ENCODE measurements around the gene RPRML.
"Not testable (repeated sequence)": the region's sequence is repeated elsewhere in the genome, so short reads cannot be mapped to it uniquely, and the experiment has no call there.

RPRML gene

DNA sequence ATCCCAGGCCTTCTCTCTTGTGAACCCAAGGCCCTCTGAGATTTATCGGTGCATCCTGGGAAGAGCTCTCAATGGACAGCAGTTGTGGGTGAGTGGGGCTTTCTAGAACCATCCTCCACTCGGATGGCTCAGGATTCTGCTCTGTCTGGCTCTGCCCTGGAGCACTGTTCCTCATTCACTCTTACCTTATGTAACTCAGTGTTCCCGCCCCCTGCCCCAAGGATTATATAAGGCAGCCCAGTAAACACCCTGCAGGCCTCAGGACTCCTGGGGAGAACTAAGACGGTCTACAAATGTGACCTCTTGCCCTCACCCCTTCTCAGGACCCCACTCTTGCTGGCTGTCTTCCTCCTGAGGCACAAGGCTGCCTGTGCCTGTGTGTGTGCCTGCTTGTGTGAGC, 3.8 kb downstream of the RPRML start:
- no peak for DNase-seq

DNA sequence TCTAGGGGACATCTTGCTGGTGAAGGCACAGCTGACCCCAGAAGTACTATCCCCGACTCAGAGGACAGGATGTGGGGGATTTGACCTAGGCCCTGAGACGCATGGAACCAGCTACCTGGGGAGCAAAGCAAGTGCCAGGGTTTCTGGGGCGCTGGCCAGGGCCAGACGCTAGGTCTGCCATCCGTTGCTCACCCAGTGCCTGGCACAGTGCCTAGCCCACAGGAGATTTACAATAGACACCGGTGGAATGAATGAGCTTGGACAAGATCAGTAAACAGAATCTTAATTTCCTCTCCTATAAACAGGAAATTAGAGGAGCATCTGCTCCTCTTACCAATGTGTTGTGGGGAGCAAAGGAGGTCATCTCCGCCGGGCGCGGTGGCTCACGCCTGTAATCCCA, 5.0 kb downstream of the RPRML start:
- DNase-seq: no peak

DNA sequence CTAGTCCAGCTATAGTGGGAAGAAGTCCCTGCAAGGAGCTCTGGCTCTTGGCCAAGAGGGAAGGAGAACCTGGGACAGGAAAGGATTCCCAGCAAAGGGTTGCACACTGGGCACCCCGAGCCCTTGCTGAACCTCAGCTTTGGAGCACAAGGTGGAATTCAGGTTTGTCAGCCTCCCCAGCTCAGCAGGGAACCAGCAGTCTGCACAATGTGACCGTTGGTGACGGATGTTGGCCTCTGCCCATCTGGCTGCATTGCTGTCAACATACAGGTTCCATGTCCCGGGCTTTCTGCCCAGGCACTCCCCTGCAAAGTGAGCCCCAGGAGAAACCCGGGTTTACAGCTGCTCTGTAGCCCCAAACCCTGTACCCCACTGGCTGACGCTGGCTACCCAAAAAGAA, 6.7 kb downstream of the RPRML start:
- no peak for DNase-seq

DNA sequence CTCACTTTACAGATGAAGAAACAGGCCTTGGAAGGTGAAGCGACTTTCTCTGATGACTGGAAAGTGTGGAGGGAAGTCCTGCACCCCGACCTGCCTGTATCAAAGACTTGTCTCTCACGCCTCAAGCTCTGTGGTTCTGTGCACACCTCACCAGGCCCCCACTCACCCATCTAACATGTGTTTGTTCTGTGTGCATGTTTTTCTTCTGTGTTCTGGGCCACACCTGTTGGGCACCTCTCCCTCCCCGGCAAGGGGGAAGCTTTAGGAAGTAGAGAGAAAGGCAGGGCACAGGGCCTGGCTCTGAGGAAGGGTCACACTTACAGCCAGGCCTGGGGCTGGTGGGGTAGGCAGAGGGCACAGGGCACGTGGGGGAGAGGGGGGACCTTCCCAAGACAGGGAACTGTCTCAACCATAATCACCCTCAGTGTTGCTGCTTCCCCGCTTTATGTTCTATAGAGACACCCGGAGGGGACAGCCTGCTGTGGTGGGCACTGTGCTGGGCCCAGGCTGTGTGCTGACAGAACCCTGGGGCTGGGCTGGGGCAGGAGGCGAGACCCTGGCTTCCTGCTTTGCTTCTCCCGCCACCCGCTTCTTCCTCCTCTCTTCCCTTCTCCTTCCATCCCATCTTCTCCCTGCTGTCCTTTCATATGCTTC, 7.3 kb downstream of the RPRML start:
- no peak for DNase-seq

DNA sequence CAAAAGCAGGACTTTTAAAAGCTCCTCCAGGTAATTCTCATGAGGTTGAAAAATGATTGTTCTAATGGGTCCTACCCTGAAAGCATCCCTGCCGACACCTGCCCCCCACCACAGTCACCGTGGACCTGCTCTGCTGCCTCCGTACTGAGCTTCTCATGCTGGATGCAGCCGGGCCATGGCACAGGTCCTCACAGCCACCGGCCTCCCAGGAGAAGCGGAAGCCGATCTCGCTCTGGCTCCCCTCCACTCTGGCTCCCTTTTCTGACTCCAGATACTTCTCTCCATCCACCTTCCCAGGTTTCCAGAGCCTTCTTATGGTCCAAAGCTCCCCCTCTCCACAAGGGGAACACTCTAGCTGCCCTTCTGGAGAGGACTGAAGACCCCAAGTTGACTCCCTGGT, 10.2 kb downstream of the RPRML start:
- DNase-seq: no peak

DNA sequence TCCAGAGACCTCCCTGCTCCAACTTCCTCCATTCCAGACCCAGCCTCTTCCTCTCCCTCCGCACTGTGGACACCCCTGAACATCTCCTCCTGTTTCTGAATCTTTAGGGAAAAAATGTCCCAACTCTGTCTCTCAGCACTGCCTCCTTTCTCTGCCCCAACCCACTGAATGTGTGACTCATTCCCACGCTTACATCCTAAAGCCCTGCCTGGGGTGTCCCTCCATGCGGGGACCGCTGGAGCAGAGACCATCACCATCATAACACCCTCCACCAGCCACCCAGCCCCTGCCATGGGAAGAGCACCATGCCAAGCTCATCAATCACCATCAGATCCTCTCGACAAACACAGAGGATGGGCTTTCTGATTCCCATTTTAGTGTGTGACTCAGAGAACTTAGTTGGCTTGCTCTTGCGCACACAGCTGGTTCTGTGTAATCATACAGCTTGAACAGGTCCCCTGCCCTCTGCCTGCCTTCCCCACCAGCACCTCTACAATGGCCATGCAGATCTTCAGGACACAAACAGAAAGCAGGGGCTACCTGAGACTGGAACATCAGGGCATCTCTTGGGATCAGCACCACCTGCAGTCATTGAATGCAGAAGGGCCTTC, 10.7 kb downstream of the RPRML start:
- DNase-seq: no peak

DNA sequence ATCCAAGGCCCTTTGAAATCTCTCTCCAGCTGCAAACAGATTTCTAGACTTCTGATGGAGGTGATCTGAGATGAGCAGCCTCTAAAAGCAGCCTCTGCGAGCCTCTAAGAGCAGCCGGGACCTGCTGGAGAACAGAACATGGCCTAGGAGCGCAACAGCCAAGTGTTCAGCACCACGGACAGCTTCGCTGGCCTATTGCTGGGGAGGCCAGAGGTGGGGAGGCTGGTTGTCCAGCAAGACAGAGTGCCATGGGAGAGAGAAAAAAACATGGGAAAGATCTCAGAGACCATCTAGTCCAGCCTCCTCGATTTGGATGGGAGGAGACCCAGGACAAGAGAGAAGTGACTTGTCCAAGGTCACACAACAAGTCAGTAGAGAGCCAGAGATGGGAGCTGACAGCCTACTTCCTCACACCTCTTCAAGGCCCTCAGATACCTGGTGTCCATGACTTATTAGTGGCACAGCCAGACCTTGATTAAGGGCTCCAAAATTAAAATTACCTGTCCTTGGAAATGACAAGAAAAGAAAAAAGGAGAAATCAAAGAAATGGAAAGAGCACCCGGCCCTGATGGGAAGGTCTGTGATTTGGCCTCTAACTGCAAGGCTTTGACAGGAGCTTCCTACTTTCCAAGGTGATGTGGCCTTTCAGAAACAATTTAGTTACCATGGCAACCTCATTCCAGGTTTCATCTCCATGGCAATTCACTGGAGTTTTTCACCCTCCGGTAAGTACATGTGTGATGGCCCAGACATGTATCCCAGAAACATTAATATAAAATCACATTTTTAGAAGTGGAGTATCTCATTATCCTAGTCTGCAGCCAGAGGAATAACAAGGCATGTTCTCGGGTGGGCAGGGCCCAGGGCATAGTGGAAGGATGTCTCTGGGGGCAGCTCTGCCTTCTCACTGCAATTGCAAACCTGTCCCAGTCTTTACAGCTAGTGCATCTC, 14.5 kb downstream of the RPRML start:
- DNase-seq: no peak

DNA sequence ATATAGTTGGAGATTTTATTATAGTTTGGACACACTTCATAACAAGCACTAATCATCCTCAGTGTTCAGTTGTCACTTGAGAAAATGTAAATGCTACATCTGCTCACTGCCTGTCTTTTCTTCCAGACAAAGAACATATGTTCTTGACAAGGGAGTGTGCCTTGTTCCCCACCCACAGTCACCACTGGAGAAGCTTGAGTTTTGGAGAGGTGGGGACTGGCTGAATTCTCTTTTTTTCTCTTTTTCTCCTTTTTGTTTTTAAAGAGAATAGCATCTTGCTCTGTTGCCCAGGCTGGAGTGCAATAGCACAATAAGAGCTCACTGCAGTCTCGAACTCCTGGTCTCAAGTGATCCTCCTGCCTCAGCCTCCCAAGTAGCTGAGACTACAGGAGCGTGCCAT, 15.5 kb downstream of the RPRML start:
- DNase-seq: no peak

DNA sequence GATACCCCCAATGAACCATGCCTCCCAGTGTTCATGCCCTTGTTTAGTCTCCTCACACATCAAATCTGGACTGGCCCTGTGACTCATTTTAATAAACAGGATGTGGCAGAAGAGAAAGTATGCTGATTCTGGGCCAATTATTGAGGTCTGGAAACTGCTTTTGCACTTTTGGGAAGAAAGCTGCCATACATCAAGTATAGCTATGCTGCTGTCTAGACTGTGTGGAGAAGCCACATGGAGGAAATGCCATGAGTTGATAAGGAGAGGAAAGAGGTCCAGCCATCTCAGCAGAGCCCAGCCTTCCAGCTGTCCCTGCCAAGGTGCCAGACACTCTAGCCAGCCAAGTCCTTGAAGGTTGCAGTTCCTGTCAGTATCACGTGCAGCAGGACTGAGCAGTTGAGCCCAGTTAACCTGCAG, 16.7 kb downstream of the RPRML start:
- DNase-seq: no peak

DNA sequence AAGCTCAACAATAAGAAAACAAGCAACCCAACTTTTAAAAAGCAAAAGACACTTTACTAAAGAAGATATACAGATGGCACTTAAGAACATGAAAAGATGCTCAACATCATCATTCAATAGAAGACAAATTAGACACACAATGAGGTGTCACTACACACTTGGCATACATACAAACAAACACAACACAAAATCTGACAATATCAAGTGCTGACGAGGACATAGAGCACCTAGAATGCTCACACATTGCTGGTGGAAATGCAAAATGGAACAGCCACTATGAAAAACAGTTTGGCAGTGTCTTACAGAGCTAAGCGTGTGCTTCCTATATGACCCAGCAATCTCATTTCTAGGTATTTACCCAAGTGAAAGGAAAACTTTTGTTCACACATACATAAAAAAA, 18.9 kb downstream of the RPRML start:
- DNase-seq: no peak

DNA sequence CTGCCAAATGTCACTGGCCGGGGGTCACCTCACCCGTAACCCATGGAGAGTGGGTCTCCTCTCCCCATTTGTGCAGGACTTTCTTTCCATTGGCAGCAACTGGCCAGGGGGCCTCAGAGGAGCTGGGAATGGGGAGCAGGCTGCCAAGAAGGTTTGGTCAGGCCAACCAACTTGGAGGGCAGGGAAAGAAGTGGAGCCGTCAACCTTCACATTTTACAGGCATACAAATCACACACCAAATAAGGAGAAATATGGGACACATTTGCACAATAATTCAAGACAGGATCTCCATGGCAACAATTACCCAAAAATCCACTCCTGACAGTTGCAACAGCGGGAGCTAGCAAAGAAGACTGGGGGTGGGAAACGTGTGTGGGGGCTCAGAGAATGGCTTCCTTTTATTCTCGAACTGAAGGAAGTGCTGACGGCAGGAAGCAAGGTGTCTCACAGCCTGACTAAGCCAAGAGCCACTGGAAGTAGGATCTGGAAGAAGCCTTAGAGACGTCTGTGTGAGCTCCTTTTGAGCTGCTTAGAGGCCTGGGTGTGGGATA, 20.9 kb downstream of the RPRML start:
- DNase-seq: no peak

DNA sequence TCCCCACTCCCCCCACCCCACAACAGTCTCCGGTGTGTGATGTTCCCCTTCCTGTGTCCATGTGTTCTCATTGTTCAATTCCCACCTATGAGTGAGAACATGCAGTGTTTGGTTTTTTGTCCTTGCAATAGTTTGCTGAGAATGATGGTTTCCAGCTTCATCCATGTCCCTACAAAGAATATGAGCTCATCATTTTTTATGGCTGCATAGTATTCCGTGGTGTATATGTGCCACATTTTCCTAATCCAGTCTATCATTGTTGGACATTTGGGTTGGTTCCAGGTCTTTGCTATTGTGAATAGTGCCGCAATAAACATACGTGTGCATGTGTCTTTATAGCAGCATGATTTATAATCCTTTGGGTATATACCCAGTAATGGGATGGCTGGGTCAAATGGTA, 25.9 kb downstream of the RPRML start:
- not testable (repeated sequence) for DNase-seq

DNA sequence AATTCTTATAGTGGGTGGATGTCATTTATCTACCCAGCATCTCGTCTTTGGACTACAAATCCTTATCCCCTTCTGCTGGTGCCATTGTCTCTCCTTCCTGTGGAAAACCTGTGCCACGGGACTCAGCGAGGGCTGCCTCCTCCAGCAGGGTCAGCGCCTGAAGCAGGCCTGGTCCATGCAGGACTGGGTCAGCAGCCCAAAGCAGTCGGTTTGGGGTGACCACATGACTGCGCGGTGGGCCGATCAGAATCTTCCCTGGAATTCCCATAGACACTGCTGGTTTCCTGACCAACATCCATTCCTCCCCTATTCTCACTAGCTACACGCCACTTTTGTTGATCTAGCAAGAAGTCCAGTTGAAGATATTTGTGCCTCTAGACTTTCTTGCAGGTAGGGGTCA, 26.9 kb downstream of the RPRML start:
- no peak for DNase-seq

DNA sequence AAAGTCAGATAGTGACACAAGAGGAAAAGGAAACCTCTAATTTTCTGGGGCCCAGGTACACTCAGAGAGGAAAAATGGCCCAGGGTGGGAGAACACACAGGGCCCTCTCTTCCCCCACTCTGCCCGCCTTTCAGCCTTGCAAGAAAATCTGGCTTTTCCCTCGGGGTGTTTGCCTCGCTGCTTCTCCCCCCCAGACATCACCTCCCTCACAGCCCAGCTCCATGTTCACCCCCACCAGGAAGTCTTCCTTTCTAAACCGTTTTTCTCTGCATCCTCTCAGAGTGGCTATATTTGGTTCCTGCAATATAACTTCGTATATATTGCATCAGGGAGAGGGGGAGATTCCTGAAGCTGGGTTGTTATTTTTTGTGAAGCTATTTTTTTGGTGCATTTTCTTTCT, 27.3 kb downstream of the RPRML start:
- no peak for DNase-seq

DNA sequence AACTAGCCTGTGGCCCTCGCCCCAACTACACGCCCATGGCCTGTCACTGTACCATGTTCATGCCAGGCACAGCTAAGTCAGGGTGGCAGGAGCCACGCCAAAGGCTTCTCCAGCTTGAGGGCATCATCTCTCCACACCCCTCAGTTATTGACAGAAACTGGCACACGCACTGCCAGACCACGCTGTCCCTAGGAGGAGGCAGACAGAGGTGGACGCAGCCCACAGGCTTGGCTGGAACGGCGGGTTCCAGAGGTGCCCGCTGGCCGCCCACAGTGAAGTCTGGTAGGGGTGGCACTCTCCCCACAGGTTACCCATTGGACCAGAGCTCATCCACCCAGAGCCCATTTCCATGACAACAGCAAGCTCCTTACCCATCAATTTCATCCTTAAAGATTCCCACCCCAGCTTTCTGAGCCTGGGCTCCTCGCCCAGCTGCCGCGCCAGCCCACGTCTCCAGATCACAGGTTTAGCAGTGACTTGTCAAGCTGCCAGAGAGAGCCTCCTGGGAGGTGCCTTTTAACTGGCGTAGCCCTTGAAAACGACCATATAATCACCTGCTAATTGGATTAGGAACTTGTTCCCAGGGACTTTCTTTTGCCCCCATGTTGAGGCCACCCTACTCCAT, 27.9 kb downstream of the RPRML start:
- DNase-seq: no peak

DNA sequence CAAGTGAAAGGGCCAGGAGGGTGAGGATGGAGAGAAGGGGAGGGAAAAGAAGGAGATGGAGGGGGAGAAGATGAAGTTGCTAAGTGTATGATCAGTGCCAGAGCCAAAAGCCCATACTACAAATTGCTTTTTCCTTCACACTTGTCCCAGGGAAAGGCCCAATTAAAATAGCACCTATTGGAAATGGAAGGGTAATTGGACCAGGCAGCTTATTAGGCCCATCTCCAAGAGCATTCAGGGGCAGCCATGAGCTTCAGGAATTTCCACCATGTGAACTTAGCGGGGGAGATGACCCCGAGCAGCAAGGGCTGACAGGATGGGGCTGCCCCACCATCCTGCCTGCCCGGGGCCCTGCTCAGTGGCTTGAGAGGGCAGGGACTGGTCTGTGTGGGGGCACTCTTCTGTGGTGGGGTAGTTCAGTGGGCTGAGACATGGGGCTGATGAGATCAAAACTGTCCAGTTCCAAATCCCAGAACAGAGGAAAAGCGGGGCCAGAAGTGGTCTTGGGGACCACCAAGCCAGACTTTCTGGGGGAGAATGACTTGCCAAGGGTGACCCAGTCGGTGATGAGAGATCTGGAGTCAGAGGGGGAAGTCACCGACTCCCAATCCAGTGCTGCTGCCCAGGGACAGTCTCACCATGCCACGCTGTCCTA, 28.6 kb downstream of the RPRML start:
- no peak for DNase-seq

DNA sequence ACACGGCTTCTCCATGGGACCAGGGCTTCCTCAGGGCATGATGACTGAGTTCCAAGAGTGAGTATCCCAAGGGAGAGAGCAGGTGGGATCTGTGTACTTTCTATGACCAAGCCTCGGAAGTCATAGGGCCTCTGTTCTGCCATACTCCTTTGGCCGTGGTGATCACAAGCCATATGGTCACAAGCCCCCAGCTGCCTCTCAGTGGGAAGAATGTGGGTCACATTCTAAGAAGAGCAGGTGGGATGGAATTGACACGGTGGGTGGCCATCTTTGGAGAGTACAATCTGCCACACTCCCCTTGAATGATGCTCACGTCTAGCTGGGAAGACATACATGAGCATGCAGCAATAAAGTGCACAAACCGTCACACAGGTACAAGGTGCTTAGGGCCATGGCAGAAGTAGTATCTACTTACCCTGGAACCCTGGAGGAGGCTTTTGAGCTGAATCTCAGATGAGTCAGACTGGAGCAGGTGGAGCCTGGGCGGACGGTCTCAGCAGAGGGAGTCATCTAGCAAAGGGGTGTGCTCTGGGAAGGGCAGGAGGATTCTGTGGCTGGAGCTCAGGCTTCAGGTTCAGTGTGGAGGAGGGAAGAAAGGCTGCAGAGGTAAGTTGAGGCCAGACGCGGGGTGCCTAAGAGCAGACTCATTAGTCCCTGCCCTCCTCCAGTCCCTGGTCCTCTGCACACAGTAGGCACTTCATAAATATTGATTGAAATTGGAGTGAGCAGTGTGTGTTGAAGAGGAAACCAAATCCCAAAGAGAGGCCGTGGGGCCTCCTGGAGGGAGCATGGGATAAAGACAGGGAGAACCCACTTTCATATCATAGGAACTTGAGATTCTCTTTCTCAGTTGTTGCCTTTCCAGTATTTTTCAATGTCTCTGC, 29.5 kb downstream of the RPRML start:
- no peak for DNase-seq

DNA sequence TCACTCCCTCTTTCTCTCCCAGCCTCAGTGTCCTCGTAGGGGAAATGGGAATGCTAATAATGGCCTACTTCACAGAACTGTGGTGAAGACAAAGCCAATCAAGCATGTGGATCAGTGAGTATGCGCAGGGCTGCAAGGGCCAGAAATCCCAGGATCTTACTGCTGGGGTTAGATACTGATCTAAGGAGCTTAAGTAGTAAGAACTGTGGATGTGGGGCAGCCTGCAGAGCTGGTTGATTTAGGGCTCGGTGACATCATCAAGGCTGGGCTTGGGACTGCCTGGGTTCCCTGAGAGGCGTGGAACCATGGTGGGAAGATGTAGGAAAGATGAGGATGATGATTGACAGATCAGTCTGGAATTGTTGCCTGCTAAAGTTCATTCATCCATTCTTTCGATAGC, 30.5 kb downstream of the RPRML start:
- no peak for DNase-seq

DNA sequence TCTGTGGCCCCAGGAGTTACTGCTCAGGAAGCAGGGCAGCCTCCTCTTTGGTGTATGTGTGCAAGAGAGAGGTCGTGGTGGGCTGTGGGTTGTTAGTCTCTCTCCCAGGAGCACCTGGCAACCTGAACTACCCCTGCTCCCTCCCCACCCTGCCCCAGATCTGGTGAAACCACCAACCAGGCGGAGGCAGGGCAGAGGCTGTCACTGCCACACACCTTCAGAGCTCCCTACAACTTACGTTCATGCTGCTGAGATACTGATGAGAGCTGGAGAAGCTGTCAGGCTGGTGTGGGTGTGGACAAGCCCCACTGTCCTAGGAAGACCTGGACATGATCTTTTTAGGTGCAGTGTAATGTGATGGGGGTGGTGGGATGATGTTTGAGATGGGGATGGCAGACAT, 31.8 kb downstream of the RPRML start:
- DNase-seq: no peak

DNA sequence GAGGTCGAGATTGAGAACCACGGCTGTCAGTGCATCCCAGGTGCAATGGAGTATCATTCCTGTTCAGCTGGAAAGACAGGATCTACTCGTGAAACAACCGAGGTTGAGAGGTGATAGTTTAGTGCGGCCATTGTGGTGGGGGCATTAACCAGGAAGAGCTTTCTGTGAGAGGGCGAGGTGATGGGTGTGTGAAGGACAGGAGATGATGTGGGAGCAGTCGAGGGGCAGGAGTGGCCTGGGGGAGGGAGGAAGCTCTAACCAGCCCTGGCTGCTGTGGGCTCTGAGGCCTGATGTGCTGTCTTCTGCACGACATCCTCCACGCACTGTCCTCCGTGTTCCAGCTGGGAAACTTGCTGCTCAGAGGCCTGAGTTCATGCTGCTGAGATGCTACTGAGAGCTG, 34.1 kb downstream of the RPRML start:
- no peak for DNase-seq

Data from CD4-positive, alpha-beta T cell treated with Interleukin-4 for 1 hour (primary cell).